ENCODE results near the gene RBCK1. TPM values are rescaled to one million over a fixed set of nuclear protein-coding genes. Genes with fewer than 3 reads are reported as not detected.

Gene RBCK1
- total RNA-seq, 1 donor from 2014 or later: 202 TPM

- DNase-seq (ENCODE audit: low read depth): peak; percentile 74
- Histone ChIP-seq H3K27me3 (ENCODE audit: control insufficient read depth, insufficient read depth, low read length) (no peaks in the 10 kb centered on the region), H3K4me3 (ENCODE audit: low read depth, low read length) (peak within 1 kb of the TSS; percentile 79), H3K36me3 (ENCODE audit: control insufficient read depth, insufficient read depth, low read length) (no peaks in the 10 kb centered on the region)
- FAIRE-seq: no peak
- peak; percentile 35 for TF ChIP-seq CTCF (IDR thresholded peaks at IDR 0.05; ENCODE audit: insufficient read depth, low read length, severe bottlenecking)
Measured at GRCh38 chr20:462199-462991, 54.3 kb downstream of the RBCK1 start, which contains the start of gene TBC1D20. TBC1D20 (minus strand) TSS chr20:462533; CDS start chr20:462405, 128 bp downstream.

- TF ChIP-seq CTCF (IDR thresholded peaks at IDR 0.05; ENCODE audit: insufficient read depth, low read length, severe bottlenecking): no peak
- FAIRE-seq (no peak), DNase-seq (ENCODE audit: low read depth) (no peak)
- Histone ChIP-seq H3K36me3 (ENCODE audit: control insufficient read depth, insufficient read depth, low read length) (no peaks in the 10 kb centered on the region), H3K27me3 (ENCODE audit: control insufficient read depth, insufficient read depth, low read length) (no peaks in the 10 kb centered on the region), H3K4me3 (ENCODE audit: low read depth, low read length) (no peak overlapping the region)
Measured at GRCh38 chr20:467755-468154, 59.7 kb downstream of the RBCK1 start.

GRCh38 chr20:469746-470490 is 61.8 kb downstream of the RBCK1 start:
- FAIRE-seq: no peak
- TF ChIP-seq CTCF (IDR thresholded peaks at IDR 0.05; ENCODE audit: insufficient read depth, low read length, severe bottlenecking): no peak
- DNase-seq (ENCODE audit: low read depth): no peak
- no peak overlapping the region for H3K4me3 ChIP-seq (ENCODE audit: low read depth, low read length)
- H3K36me3 ChIP-seq (ENCODE audit: control insufficient read depth, insufficient read depth, low read length): no peaks in the 10 kb centered on the region
- H3K27me3 ChIP-seq (ENCODE audit: control insufficient read depth, insufficient read depth, low read length): no peaks in the 10 kb centered on the region

- H3K27me3 ChIP-seq (ENCODE audit: control insufficient read depth, insufficient read depth, low read length): no peaks in the 10 kb centered on the region
- DNase-seq (ENCODE audit: low read depth) (no peak), FAIRE-seq (no peak)
- no peak overlapping the region for H3K4me3 ChIP-seq (ENCODE audit: low read depth, low read length)
- TF ChIP-seq CTCF (IDR thresholded peaks at IDR 0.05; ENCODE audit: insufficient read depth, low read length, severe bottlenecking): no peak
- H3K36me3 ChIP-seq (ENCODE audit: control insufficient read depth, insufficient read depth, low read length): no peaks in the 10 kb centered on the region
Measured at GRCh38 chr20:472137-472846, 64.2 kb downstream of the RBCK1 start.

GRCh38 chr20:472889-473292 is 64.8 kb downstream of the RBCK1 start:
- Histone ChIP-seq H3K4me3 (ENCODE audit: low read depth, low read length) (no peak overlapping the region), H3K36me3 (ENCODE audit: control insufficient read depth, insufficient read depth, low read length) (no peaks in the 10 kb centered on the region), H3K27me3 (ENCODE audit: control insufficient read depth, insufficient read depth, low read length) (no peaks in the 10 kb centered on the region)
- DNase-seq (ENCODE audit: low read depth): no peak
- no peak for FAIRE-seq
- no peak for TF ChIP-seq CTCF (IDR thresholded peaks at IDR 0.05; ENCODE audit: insufficient read depth, low read length, severe bottlenecking)
